GDM1 (cell line): ENCODE results near the gene RNF19B.

Source experiments
- DNase-seq: peaks from one replicate; lab custom pipeline; 2025; lab: John Stamatoyannopoulos, UW

The RNF19B gene

GRCh38 chr1:32888134-32888533 lies 76.5 kb downstream of the RNF19B start:
- DNase-seq = no peak

- no peak for DNase-seq
Measured at GRCh38 chr1:32887623-32888022, 77.0 kb downstream of the RNF19B start.

DNA sequence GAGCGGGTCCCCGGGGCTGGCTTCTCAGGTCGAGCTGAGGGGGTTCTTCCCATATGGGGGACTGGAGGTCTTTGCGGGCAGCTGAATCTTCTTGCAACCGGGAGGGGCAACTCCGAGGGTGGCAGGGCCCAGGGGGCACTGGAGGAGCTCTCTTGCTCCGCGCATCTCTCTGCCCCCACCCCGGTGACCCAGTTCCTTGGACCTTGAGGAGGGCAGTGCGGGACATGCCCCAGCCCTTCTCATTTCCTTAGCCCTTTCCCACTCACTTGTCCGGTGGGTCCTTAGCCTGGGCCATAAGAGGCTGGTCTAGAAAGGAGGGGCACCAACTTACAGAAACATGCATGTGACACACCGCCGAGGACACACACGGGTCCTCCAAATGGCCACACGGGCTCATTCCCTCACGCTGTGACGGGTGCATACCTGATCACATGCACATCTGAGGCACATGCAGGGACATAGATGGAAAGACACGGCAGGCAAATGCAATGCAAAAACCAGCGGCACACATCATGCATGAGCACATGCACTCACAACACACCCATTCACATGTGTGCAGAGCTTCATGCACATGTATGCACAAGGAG lies 77.7 kb downstream of the RNF19B start:
- DNase-seq = no peak
